GM19099 (cell line): ENCODE measurements around the gene AOC3.

Experiments
- POLR2A ChIP-seq: IDR thresholded peaks from 3 replicates; pipeline ENCODE4 v1.6.1; 2011; ENCODE audit warnings: low read depth; ENCODE audit not compliant: insufficient read length; ENCODE audit errors: extremely low read depth

AOC3 gene

DNA sequence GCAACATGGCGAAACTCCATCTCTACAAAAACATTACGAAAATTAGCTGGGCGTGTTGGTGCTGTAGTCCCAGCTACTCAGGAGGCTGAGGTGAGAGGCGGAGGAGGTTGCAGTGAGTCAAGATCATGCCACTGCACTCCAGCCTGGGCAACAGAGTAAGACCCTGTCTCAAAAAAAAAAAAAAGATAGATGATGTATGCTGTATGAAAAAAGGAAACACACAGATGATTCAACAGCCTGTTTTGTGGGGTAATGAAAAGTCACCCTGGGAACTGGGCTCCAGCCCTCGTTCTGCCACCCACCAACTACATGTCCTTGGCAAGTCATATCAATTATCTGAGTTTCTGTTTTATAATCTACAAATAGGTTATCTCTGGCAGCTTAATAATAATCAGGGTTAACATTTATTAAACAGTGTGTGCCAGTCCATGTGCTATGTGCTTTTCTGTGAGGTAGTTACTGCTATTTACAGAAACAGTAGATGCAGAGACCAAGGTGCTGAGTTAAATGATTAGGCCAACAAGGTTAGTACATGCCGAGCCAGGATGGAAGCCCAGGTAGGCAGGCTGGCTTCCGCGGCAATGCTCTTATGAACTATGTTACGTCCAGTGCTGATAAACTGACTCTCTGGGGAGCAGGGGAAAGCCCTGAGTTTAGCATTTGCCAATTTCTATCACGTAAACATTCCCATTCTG, 50.7 kb downstream of the AOC3 start:
- no peak for TF ChIP-seq POLR2A

DNA sequence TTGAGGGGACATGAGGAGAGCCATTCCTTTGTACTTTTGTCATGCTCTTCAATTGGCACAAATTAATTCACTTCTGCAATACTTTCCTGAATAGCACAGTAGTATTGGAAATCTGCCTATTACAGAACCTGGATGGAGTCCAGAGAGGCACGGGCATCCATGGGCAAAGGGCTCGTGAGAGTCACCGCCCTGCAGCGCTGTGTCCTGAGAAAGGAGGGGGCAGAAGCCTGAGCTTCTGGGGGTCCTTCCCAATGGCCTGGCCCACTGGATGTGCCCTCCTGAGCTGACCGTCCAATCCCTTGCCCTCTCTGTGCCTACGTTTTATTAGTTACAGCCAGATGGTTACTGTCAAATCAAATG, 53.1 kb downstream of the AOC3 start:
- no peak for TF ChIP-seq POLR2A

DNA sequence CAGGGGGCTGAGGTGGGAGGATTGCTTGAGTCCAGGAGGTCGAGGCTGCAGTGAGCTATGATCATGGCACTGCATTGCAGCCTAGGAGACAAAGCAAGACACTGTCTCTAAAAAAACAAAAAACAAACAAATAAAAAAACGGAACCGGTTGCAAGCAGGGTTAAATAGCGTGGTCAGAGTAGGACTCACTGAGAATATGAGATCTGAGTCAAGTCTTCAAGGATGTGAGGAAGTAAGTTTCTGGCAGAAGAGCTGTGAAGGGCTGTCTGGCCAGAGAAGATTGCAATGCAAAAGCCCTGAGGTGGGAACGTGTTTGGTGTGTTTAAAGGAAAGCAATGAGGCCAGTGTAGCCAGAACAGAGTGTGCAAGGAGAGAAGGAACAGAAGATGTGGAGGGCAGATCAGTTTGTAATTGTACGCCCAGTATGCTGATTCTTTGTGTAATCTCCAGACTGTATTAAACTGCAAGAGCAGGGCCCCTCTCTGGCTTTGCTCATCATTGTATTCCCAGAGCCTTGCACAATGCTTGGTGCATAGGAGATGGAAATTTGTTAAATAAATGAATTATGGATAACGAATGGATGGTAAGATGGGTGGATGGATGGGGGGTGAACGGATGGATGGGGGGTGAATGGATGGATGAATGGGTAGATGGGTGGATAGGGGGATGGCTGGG, 55.9 kb downstream of the AOC3 start:
- TF ChIP-seq POLR2A = no peak
